ENCODE measurements around the gene RAD51B.
"Not testable (repeated sequence)": the region's sequence is repeated elsewhere in the genome, so short reads cannot be mapped to it uniquely, and the experiment has no call there.

DNA sequence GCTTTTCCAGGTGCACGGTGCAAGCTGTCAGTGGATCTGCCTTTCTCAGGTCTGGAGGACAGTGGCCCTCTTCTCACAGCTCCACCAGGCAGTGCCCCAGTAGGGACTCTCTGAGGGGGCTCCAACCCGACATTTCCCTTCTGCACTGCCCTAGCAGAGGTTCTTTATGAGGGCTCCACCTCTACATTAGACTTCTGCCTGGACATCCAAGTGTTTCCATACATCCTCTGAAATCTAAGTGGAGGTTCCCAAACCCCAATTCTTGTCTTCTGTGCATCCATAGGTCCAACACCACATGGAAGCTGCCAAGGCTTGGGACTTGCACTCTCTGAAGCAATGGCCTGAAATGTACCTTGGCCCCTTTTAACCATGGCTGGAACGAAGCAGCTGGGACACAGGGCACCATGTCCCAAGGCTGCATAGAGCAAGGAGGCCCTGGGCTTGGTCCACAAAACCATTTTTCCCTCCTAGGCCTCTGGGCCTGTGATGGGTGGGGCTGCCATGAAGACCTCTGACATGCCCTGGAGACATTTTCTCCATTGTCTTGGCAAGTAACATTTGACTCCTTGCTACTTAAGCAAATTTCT is 282.2 kb downstream of the RAD51B start:
- TF ChIP-seq POLR2AphosphoS5 (IDR thresholded peaks at IDR 0.05; ENCODE audit: low read depth); CTCF (IDR thresholded peaks at IDR 0.05; ENCODE audit: insufficient read depth, low read length); REST (IDR thresholded peaks at IDR 0.05; ENCODE audit: insufficient replicate concordance, low read depth); GABPA (IDR thresholded peaks at IDR 0.05; ENCODE audit: low read depth); SPI1 (IDR thresholded peaks at IDR 0.05; ENCODE audit: borderline replicate concordance, low read depth): not testable (repeated sequence)

Data from HL-60 (cell line).